LNCAP (cell line): ENCODE measurements around the gene INPP5F.

Experiments
- CTCF ChIP-seq: fragments of 450-650 bp; IDR thresholded peaks from 2 replicates; pipeline ENCODE4 v1.5.1; 2017; ENCODE audit warnings: mild to moderate bottlenecking

Gene INPP5F

GRCh38 chr10:119878524-119878923 lies 152.7 kb downstream of the INPP5F start:
- no peak for TF ChIP-seq CTCF
